GM23248 (cell line): ENCODE measurements around the gene NUDCD3.

Experiments used
- EZH2 ChIP-seq: fragments of 200-600 bp; sonication (generic); IDR thresholded peaks from 2 replicates; pipeline ENCODE4 v1.6.1; 2018; ENCODE audit warnings: antibody characterized with exemption, mild to moderate bottlenecking; ENCODE audit not compliant: insufficient read depth, poor library complexity, severe bottlenecking
- EZH2phosphoT487 ChIP-seq: fragments of 200-600 bp; sonication (generic); IDR thresholded peaks from 2 replicates; pipeline ENCODE4 v1.6.1; 2018; ENCODE audit warnings: antibody characterized with exemption, moderate library complexity, mild to moderate bottlenecking, low read depth; ENCODE audit not compliant: insufficient read depth

DNA sequence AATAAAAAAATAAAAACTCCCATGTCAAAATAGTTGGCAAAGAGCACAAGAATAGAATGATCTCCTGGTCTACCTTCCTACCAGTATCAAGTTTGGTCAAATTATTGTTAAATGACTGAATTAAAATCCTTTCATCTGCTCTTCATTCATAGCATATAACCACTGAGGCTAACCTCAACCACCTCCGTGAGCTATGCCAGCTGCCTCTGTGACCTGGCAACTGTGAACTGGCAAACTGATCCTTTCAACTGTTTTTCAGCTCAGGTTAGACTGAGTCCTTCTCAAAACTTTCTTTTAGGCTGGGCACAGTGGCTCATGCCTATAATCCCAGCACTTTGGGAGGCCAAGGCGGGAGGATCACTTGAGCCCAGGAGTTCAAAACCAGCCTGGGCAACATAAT lies 36.1 kb downstream of the NUDCD3 start:
- no peak for TF ChIP-seq EZH2phosphoT487
- TF ChIP-seq EZH2: no peak
